SK-N-SH (cell line): Measurements from ENCODE around the gene PHF12. TPM values are rescaled to one million over a fixed set of nuclear protein-coding genes. Genes with fewer than 3 reads are reported as not detected.

Source experiments
- CTCF ChIA-PET: fragments of 300-600, 350-600 bp; formaldehyde crosslinking; extraction: SDS; loops from one replicate; lab custom pipeline; 2021; lab: Yijun Ruan, JAX
- POLR2A ChIA-PET: fragments of 350-600 bp; sonication (Branson Sonifier 250); formaldehyde crosslinking; extraction: SDS; loops from one replicate; lab custom pipeline; 2020; ENCODE audit warnings: antibody characterized with exemption, inconsistent platforms; lab: Yijun Ruan, JAX
- DNase-seq: peaks from one replicate; pipeline ENCODE4 v3.0.0; 2012
- H2AFZ ChIP-seq: fragments of 200-600 bp; sonication (generic); 2 replicates; pipeline ENCODE4 v1.8.1; 2016; ENCODE audit warnings: antibody characterized with exemption, mild to moderate bottlenecking, low read depth
- H3F3A ChIP-seq: fragments of 200-600 bp; sonication (generic); replicated peaks from 2 replicates; pipeline ENCODE3; 2016; ENCODE audit warnings: antibody characterized with exemption, mild to moderate bottlenecking; ENCODE audit not compliant: insufficient read depth
- H3K27ac ChIP-seq, 2 experiments: fragments of 200-500 bp in 1 of 2; fragments of 200-600 bp in 1 of 2; sonication (Bioruptor generic) in 1 of 2; sonication (generic), shearing (Covaris generic) in 1 of 2; 2 replicates each; pipeline versions ENCODE4 v1.5.1 to v1.6.1; 2014 to 2016; ENCODE audit warnings: low read depth in 2 of 2, inconsistent platforms in 1 of 2, low read length in 1 of 2, mild to moderate bottlenecking in 1 of 2, mixed read lengths in 1 of 2
- H3K27me3 ChIP-seq: fragments of 200-600 bp; sonication (generic), shearing (Covaris generic); 2 replicates; pipeline ENCODE4 v1.6.1; 2016; ENCODE audit warnings: mixed run types; ENCODE audit not compliant: insufficient read depth
- H3K36me3 ChIP-seq, 2 experiments: fragments of 200-500 bp in 1 of 2; fragments of 200-600 bp in 1 of 2; sonication (Bioruptor generic) in 1 of 2; sonication (generic) in 1 of 2; replicated peaks in 1 of 2; 2 replicates each; pipeline versions ENCODE3 to v1.5.1; 2014 to 2016; ENCODE audit warnings: low read length in 1 of 2, mild to moderate bottlenecking in 1 of 2; ENCODE audit not compliant: insufficient read depth in 2 of 2, control insufficient read depth in 1 of 2
- H3K4me1 ChIP-seq, 2 experiments: fragments of 200-500 bp in 1 of 2; fragments of 200-600 bp in 1 of 2; sonication (Bioruptor generic) in 1 of 2; sonication (generic), shearing (Covaris generic) in 1 of 2; 2 replicates each; pipeline versions ENCODE4 v1.5.1 to v1.6.1; 2014 to 2016; ENCODE audit warnings: low read depth in 1 of 2, low read length in 1 of 2, mixed run types in 1 of 2; ENCODE audit not compliant: insufficient read depth in 2 of 2, control insufficient read depth in 1 of 2
- H3K4me2 ChIP-seq: fragments of 200-600 bp; sonication (generic), shearing (Covaris generic); 2 replicates; pipeline ENCODE4 v1.6.1; 2017; ENCODE audit warnings: mixed run types
- H3K4me3 ChIP-seq, 2 experiments: fragments of 200-500 bp in 1 of 2; fragments of 200-600 bp in 1 of 2; sonication (Bioruptor generic) in 1 of 2; sonication (generic), shearing (Covaris generic) in 1 of 2; 2 replicates each; pipeline versions ENCODE4 v1.5.1 to v1.8.1; 2014 to 2016; ENCODE audit warnings: low read depth in 2 of 2, inconsistent platforms in 1 of 2, low read length in 1 of 2, mild to moderate bottlenecking in 1 of 2, mixed read lengths in 1 of 2, moderate library complexity in 1 of 2
- H3K79me2 ChIP-seq: fragments of 200-600 bp; sonication (generic); 2 replicates; pipeline ENCODE4 v1.8.1; 2017; ENCODE audit warnings: mild to moderate bottlenecking; ENCODE audit not compliant: insufficient read depth
- H3K9ac ChIP-seq: fragments of 200-600 bp; sonication (generic); 2 replicates; pipeline ENCODE4 v1.6.1; 2017; ENCODE audit warnings: mixed run types
- H3K9me2 ChIP-seq: fragments of 200-600 bp; sonication (generic); 2 replicates; pipeline ENCODE4 v1.6.1; 2017; ENCODE audit warnings: mixed run types
- H3K9me3 ChIP-seq: fragments of 200-600 bp; sonication (generic); 2 replicates; pipeline ENCODE4 v1.6.1; 2017; ENCODE audit warnings: mixed run types, mild to moderate bottlenecking, moderate library complexity
- H4K20me1 ChIP-seq: fragments of 200-600 bp; sonication (generic); 2 replicates; pipeline ENCODE4 v1.6.1; 2017; ENCODE audit warnings: mild to moderate bottlenecking, mixed run types; ENCODE audit not compliant: insufficient read depth
- CTCF ChIP-seq: fragments of 200-600 bp; sonication (generic); IDR thresholded peaks from 2 replicates; pipeline ENCODE4 v1.6.1; 2017; ENCODE audit warnings: antibody characterized with exemption, mild to moderate bottlenecking, moderate library complexity
- EP300 ChIP-seq, 2 experiments: IDR thresholded peaks; 2 replicates each; pipeline versions ENCODE4 v1.4.0 to v1.6.1; 2012; ENCODE audit warnings: borderline replicate concordance in 1 of 2, low read depth in 1 of 2, low read length in 1 of 2
- EZH2phosphoT487 ChIP-seq: fragments of 200-600 bp; sonication (generic); IDR thresholded peaks from 2 replicates; pipeline ENCODE4 v1.6.1; 2017; ENCODE audit warnings: low read depth, mixed run types, mild to moderate bottlenecking, antibody characterized with exemption, moderate library complexity, borderline replicate concordance
- FOSL2 ChIP-seq: IDR thresholded peaks from 2 replicates; pipeline ENCODE4 v1.4.0; 2012; ENCODE audit warnings: low read depth, mild to moderate bottlenecking, moderate library complexity, borderline replicate concordance
- FOXJ3 ChIP-seq: sonication (generic); formaldehyde crosslinking; IDR thresholded peaks from 2 replicates; pipeline ENCODE4 v1.5.1; 2020; ENCODE audit warnings: mild to moderate bottlenecking, missing genetic modification reagents
- JUND ChIP-seq: IDR thresholded peaks from 2 replicates; pipeline ENCODE4 v1.4.0; 2012
- MEF2A ChIP-seq: IDR thresholded peaks from 2 replicates; pipeline ENCODE4 v1.4.0; 2012; ENCODE audit warnings: low read depth, borderline replicate concordance
- NFIC ChIP-seq: IDR thresholded peaks from 2 replicates; pipeline ENCODE4 v1.4.0; 2012; ENCODE audit warnings: borderline replicate concordance
- NRF1 ChIP-seq: IDR thresholded peaks from 2 replicates; pipeline ENCODE4 v1.6.1; 2012; ENCODE audit warnings: low read depth, mild to moderate bottlenecking, low read length
- RAD21 ChIP-seq: IDR thresholded peaks from 2 replicates; pipeline ENCODE4 v1.6.1; 2012; ENCODE audit warnings: mild to moderate bottlenecking, low read length
- REST ChIP-seq: IDR thresholded peaks from 2 replicates; pipeline ENCODE4 v1.6.1; 2012; ENCODE audit warnings: mild to moderate bottlenecking, low read depth, low read length, moderate library complexity
- RFX5 ChIP-seq: IDR thresholded peaks from 2 replicates; pipeline ENCODE4 v1.6.1; 2012; ENCODE audit warnings: mild to moderate bottlenecking, improper control_type of control experiment, low read length
- RXRA ChIP-seq: IDR thresholded peaks from 2 replicates; pipeline ENCODE4 v1.4.0; 2012; ENCODE audit warnings: low read depth, mild to moderate bottlenecking, borderline replicate concordance
- TEAD4 ChIP-seq: IDR thresholded peaks from 2 replicates; pipeline ENCODE4 v1.4.0; 2012; ENCODE audit warnings: mild to moderate bottlenecking, borderline replicate concordance; ENCODE audit not compliant: insufficient read depth
- USF2 ChIP-seq: fragments of 150-350 bp; IDR thresholded peaks from 2 replicates; pipeline ENCODE4 v1.6.1; 2017; ENCODE audit warnings: antibody characterized with exemption, low read length, low read depth, borderline replicate concordance
- YY1 ChIP-seq: IDR thresholded peaks from 2 replicates; pipeline ENCODE4 v1.4.0; 2012; ENCODE audit warnings: low read depth, mild to moderate bottlenecking
- ZBTB33 ChIP-seq: IDR thresholded peaks from 2 replicates; pipeline ENCODE4 v1.4.0; 2012; ENCODE audit warnings: low read depth, borderline replicate concordance
- WGBS: methylation state at CpG from one replicate; pipeline ENCODE4 v1.1.6; 2017; ENCODE audit warnings: low lambda C conversion rate; 5-methylcytosine and 5-hydroxymethylcytosine counted together
- polyA plus RNA-seq, 3 experiments: library from polyadenylated mRNA; depleted of rRNA; stranded (reverse); fragments of >200 nt; gene quantifications; 2 replicates each; pipeline ENCODE4 v1.2.3, GENCODE V29; 2012

PHF12 gene
- polyA plus RNA-seq, 1 of the 3 experiments (the other 2 are of a cell fraction): 24.0 TPM

GRCh38 chr17:28958820-28959455, 7.6 kb upstream of the PHF12 start (continued):
- no peak for TF ChIP-seq USF2

GRCh38 chr17:28957992-28958355, 6.7 kb upstream of the PHF12 start:
- POLR2A ChIA-PET: no interaction called here
- Histone ChIP-seq H3K4me2 (no peak overlapping the region), H4K20me1 (no peaks in the 10 kb centered on the region), H3K9me3 (no peaks in the 10 kb centered on the region), H3K27ac (no peak overlapping the region), H3K79me2 (no peaks in the 10 kb centered on the region), H3K4me1 (peaks cover 5 to 7% of the 10 kb centered on the region in 2 experiments; a peak in 3 of 4 replicates), H3K9ac (no peak overlapping the region), H3K27me3 (no peaks in the 10 kb centered on the region), H2AFZ (no peak overlapping the region), H3K4me3 (no peak overlapping the region), H3K36me3 (no peaks in the 10 kb centered on the region)
- CTCF ChIA-PET: interaction anchor here (1.5 to 15.3 kb wide), 4 partner anchors 8 to 231 kb away, joined by 4 to 947 read pairs (median 10); partner anchors contain the start of gene TLCD1
- 95% methylated on average over 3 of the region's 7 CpGs for WGBS
- DNase-seq: no peak
- no peak for TF ChIP-seq ZBTB33
- TF ChIP-seq MEF2A: no peak
- no peak for TF ChIP-seq RAD21
- TF ChIP-seq FOSL2: no peak
- no peak for TF ChIP-seq NFIC
- no peak for TF ChIP-seq CTCF
- TF ChIP-seq YY1: no peak
- TF ChIP-seq EP300 (IDR thresholded peaks at IDR 0.05; ENCODE audit: borderline replicate concordance in 1 of 2, low read depth in 1 of 2, low read length in 1 of 2): no peak
- no peak for TF ChIP-seq EZH2phosphoT487
- no peak for TF ChIP-seq FOXJ3 (CRISPR knock-in tag)
- no peak for TF ChIP-seq TEAD4
- no peak for TF ChIP-seq REST
- no peak for TF ChIP-seq NRF1
- TF ChIP-seq JUND: no peak
- TF ChIP-seq RXRA: no peak
- no peak for TF ChIP-seq RFX5
- TF ChIP-seq, all 33 proteins: peak for 0
- Histone ChIP-seq H3F3A (peaks cover 5% of the 10 kb centered on the region), H3K9me2 (no peaks in the 10 kb centered on the region)
